Dendritic cell treated with granulocyte-macrophage colony-stimulating factor and Interleukin-4, amounts not matched to agents 40 ng/mL and 50 ng/mL, for 4 days (primary cell): Measurements from ENCODE around the gene NDUFS2.

Experiments
- H3K27ac Mint-ChIP-seq: one replicate; pipeline ENCODE4 v1.8.0; 2022; ENCODE audit warnings: mild to moderate bottlenecking, mixed read lengths
- H3K27me3 Mint-ChIP-seq: one replicate; pipeline ENCODE4 v1.8.0; 2022; ENCODE audit warnings: mild to moderate bottlenecking, mixed read lengths
- H3K36me3 Mint-ChIP-seq: one replicate; pipeline ENCODE4 v1.8.0; 2022; ENCODE audit warnings: low read depth, mixed read lengths
- H3K4me1 Mint-ChIP-seq: one replicate; pipeline ENCODE4 v1.8.0; 2022; ENCODE audit warnings: low read depth, mixed read lengths
- H3K4me3 Mint-ChIP-seq: one replicate; pipeline ENCODE4 v1.8.0; 2022; ENCODE audit warnings: mild to moderate bottlenecking, moderate library complexity, mixed read lengths
- H3K9me3 Mint-ChIP-seq: one replicate; pipeline ENCODE4 v1.8.0; 2022; ENCODE audit warnings: mixed read lengths
- intact Hi-C: fragments of 100-400 bp; cut with micrococcal nuclease; formaldehyde crosslinking; loops from one replicate; pipeline ENCODE4 v1.15.0; 2022

NDUFS2 gene

DNA sequence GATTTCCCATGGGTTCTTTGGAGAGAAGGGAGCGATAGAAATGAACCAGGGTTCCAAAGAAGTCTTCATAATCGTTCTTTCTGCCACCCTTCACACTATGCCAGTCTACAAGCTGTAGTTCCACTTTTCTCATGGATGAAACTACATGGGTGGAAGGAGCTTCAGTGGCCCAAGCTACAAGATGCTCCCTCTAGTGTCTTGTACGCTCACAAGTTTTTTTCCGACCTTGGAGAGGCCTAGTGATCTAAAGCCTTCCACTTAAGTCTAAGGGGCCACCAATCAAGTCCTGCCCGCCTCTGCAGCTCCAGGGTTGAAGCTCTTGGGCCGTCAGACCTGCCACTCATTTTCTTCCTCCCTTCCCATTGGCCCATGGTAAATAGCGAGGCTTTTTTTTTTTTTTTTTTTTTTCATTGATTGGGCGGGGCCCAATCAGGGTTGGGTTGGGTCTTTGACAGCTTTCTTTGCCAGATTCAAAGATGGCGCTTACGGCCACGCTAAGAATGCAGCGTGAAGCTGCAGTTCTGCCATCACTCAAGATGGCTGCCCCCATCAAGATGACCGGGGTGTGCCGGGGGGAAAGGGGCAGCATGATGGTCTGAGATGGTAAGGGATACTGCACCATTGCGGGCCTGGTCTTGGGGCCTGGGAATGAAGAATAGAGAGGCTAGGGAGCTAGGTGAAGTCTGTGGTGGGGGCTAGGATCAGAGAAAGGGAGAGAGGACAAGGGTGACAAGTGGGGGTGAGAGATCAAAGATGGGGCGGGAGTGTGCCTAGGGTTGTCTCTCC, 23.6 kb downstream of the NDUFS2 start, which contains the start of gene TOMM40L:
Gene TOMM40L, plus strand, starts transcription at position 527 of the 786 bp plus-strand sequence. CDS start 430 bp downstream, outside the sequence.
- Mint-ChIP-seq H3K36me3 (peaks cover 70% of the 10 kb centered on the region), H3K27me3 (no peaks in the 10 kb centered on the region), H3K9me3 (no peaks in the 10 kb centered on the region), H3K4me3 (peak within 1 kb of the TSS; percentile 100), H3K27ac (peak within 1 kb of the TSS; percentile 94), H3K4me1 (peaks cover 62% of the 10 kb centered on the region)
- intact Hi-C loops: loop anchor here (1.0 to 5.0 kb wide), 5 partner anchors 15 to 142 kb away; partner anchors contain the start of genes CFAP126 and SDHC

DNA sequence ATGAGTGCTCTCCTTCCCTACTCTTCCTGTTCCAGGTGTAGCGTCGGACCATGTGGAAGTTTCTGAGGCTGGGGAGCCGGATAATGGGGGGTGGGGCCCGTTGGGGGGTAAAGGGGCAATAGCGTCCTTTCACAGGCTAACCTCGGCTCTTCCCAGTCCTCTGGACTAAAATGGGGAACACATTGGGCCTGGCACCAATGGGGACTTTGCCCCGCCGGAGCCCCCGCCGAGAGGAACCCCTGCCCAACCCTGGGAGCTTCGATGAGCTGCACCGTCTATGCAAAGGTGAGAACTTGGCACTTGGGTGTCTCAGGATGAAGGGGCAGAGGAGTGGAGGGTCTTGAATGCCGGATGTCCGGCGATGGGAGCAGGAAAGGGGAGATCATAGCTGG, 24.1 kb downstream of the NDUFS2 start:
- Mint-ChIP-seq H3K4me1 (peaks cover 62% of the 10 kb centered on the region), H3K27ac (peak overlapping the region; percentile 94), H3K36me3 (peaks cover 70% of the 10 kb centered on the region), H3K27me3 (no peaks in the 10 kb centered on the region), H3K4me3 (peak overlapping the region; percentile 100), H3K9me3 (no peaks in the 10 kb centered on the region)
- intact Hi-C loops: loop anchor here (2.0 to 5.0 kb wide), 3 partner anchors 64 to 141 kb away; partner anchors contain the start of genes CFAP126 and SDHC

DNA sequence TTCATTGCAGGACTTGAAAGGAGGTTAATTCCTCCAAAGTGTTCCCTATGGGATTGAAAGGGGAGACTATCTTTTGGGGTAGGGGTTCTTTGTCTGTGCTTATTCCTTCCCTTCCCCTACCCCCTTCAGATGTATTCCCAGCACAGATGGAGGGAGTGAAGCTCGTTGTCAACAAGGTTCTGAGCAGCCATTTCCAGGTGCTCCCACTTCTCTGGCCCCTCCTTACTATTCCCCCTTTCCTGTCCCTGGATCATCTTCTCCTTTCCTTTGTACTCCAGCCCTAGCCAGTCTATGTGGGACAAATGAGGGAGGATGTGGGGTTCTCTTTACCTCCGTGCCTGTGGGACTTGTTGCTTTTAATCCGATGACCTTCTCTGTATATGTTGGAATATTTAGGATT, 24.6 kb downstream of the NDUFS2 start:
- Mint-ChIP-seq H3K36me3 (peaks cover 66% of the 10 kb centered on the region), H3K4me1 (peaks cover 61% of the 10 kb centered on the region), H3K9me3 (no peaks in the 10 kb centered on the region), H3K27me3 (no peaks in the 10 kb centered on the region), H3K27ac (peak overlapping the region; percentile 94), H3K4me3 (peak overlapping the region; percentile 100)
- intact Hi-C loops: loop anchor here (1.0 to 5.0 kb wide), 4 partner anchors 64 to 156 kb away; partner anchors contain the start of genes CFAP126 and SDHC

DNA sequence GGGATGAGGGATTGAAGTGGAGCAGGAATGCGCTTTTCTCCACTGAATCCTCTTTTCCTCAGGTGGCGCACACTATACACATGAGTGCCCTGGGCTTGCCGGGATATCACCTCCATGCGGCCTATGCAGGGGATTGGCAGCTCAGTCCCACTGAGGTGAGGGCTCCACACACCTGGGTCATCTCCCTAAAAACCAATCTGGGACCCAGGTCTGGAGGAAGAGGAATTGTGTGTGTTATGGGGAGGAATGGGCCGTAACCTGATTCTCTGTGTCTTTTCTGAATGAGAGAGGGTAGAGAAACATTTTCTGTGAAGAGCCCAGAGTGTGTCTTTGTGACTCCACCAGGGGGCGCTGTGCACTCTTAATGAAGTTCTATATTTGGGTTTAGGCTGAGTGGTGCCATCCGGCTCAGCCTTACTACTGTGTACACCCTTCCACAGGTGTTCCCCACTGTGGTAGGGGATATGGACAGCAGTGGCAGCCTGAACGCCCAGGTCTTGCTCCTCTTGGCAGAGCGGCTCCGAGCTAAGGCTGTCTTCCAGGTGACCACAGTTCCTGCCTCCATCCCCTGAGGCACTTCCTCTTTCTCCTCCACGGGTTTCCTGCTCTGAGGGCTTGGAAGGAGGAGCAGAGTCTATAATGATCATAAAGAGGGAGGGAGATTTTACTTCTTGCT, 25.2 kb downstream of the NDUFS2 start:
- H3K36me3 Mint-ChIP-seq: peaks cover 61% of the 10 kb centered on the region
- peak overlapping the region; percentile 94 for H3K27ac Mint-ChIP-seq
- intact Hi-C loops: loop anchor here (1.0 to 5.0 kb wide), 4 partner anchors 63 to 155 kb away; partner anchors contain the start of genes CFAP126 and SDHC
- no peaks in the 10 kb centered on the region for H3K27me3 Mint-ChIP-seq
- H3K4me1 Mint-ChIP-seq: peaks cover 55% of the 10 kb centered on the region
- peak overlapping the region; percentile 61 for H3K4me3 Mint-ChIP-seq
- H3K9me3 Mint-ChIP-seq: no peaks in the 10 kb centered on the region

DNA sequence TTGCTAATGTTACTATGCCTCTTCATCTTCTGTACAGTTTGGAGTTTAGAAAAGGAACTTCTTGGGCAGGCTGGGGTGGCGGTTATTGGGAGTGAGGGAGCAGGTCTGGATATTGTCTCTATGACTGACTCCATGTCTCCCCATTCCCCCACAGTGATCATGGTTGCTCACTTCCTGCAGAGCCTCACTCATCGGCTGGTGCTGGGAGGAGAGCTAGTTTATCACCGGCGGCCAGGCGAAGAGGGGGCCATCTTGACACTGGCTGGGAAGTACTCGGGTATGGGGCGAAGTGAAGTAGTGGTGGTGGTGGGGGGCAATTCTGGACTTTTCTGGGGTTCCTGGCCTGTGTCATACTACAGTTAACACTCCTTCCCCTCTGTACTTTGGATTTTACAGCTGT, 25.9 kb downstream of the NDUFS2 start:
- peak overlapping the region; percentile 94 for H3K27ac Mint-ChIP-seq
- H3K9me3 Mint-ChIP-seq: no peaks in the 10 kb centered on the region
- H3K36me3 Mint-ChIP-seq: peaks cover 54% of the 10 kb centered on the region
- peak overlapping the region; percentile 61 for H3K4me3 Mint-ChIP-seq
- intact Hi-C loops: loop anchor here (5.0 kb wide), 2 partner anchors 84 to 139 kb away; partner anchors contain the start of genes CFAP126 and SDHC
- H3K4me1 Mint-ChIP-seq: peaks cover 49% of the 10 kb centered on the region
- H3K27me3 Mint-ChIP-seq: no peaks in the 10 kb centered on the region

DNA sequence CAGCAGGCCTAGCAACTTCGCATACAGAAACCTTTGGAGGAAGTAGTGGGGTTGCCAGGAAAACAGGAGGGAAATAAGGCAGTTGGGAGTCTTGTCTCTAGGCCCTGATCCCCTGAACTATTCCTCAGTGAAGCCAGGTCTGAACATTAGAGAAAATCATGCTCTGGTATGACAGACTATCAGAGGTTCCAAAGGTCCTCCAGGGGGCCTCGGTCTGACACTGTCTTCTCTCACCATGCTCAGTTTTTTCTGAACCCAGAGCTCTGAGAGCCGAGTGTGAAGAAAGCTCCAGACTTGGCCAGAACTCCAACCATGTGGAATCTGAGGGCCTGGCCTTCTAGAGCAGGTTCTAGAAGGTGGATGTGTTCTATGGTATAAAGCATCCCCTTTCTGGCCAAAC, 27.7 kb downstream of the NDUFS2 start:
- intact Hi-C loops: loop anchor here (5.0 kb wide), 2 partner anchors 82 to 137 kb away; partner anchors contain the start of genes CFAP126 and SDHC
- H3K27ac Mint-ChIP-seq: no peak overlapping the region
- peaks cover 36% of the 10 kb centered on the region for H3K4me1 Mint-ChIP-seq
- H3K4me3 Mint-ChIP-seq: no peak overlapping the region
- no peaks in the 10 kb centered on the region for H3K9me3 Mint-ChIP-seq
- H3K27me3 Mint-ChIP-seq: peaks cover under 1% of the 10 kb centered on the region
- H3K36me3 Mint-ChIP-seq: peaks cover 42% of the 10 kb centered on the region

DNA sequence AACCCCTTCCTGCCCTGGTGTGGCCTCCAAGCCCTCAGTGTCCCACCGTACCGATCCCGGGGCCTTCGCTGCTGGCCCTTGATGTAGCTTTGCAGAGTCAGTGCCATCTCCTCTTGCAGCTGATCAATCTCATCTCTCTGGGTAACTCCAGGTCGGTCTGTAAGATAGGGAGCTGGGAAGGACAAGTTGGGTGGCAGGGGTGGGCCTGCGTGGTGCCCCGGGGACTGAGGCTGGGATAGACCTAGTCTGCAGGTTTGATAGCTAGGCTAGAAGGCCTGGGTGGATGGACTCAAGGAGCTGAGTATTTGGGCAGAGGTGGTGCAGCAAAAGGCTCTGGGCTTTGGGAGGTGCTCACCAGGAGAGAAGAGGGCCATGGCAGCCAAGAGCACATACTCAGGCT, 28.6 kb downstream of the NDUFS2 start:
- Mint-ChIP-seq H3K27me3 (peaks cover 4% of the 10 kb centered on the region), H3K4me3 (no peak overlapping the region), H3K9me3 (no peaks in the 10 kb centered on the region), H3K4me1 (peaks cover 29% of the 10 kb centered on the region), H3K27ac (no peak overlapping the region), H3K36me3 (peaks cover 41% of the 10 kb centered on the region)
- intact Hi-C loops: no loop called here

DNA sequence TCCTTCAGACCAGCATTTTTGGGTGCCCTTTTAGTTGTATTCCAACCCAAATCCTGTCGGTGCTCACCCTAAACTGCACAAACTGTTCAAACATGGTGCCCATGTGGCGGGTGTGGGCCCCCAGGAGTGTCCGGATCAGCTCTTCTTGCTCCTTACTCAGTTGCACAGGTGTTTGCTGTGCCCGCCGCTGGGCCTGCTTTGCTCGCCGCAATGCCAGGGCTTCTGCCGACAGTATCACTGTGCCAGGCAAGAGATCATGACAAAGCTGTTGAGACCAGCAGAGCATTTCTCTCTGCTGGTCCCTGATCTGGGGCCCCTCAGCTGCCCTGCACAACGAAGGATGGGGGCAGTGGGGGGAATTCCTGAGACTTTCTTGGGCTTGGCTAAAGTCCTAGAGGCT, 30.9 kb downstream of the NDUFS2 start:
- no peak overlapping the region for H3K27ac Mint-ChIP-seq

DNA sequence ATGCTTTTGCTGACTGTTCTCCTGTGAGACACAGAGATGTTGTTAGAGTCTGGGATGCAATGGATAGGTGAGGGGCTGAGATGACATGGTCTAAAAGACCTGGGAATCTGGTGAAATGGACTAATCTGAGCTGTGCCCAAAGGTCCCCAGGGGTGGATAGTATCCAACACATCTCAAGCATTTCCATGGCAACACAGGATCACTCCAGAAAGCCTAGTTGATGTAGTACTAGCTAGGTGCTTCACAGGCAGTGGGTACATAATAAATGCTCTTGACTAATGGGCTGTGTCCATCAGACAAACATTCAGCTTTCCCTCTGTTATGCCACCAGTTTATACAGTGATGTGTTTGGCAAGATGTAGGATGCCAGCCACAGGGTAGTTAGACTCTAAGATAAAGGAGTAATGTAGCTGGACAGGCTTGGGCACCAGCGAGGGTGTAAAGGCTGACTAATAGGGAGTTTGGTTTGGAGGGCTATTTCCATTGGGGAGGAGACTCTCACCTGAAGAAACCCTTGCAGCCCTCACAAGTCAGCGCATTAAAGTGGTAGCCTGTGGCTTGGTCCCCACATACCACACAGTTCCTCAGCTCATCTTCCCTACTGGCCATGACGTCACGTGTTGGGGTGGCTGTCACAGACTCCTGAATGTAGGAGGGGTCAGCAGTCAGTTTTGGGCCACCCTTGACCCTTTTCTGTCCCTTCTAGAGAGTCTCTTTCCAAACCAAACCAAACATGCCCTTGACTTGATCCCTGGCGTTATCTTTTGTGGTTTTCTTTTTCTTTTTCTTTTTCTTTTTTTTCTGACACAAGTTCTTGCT, 34.0 kb downstream of the NDUFS2 start:
- Mint-ChIP-seq H3K4me3 (no peak overlapping the region), H3K27ac (no peak overlapping the region), H3K4me1 (no peaks in the 10 kb centered on the region), H3K9me3 (no peaks in the 10 kb centered on the region), H3K27me3 (peaks cover 10% of the 10 kb centered on the region), H3K36me3 (peaks cover 1% of the 10 kb centered on the region)
- intact Hi-C loops: no loop called here

More for the DNA sequence above, 30.9 kb downstream of the NDUFS2 start:
- Mint-ChIP-seq H3K4me3 (no peak overlapping the region), H3K9me3 (no peaks in the 10 kb centered on the region), H3K27me3 (peaks cover 8% of the 10 kb centered on the region), H3K36me3 (peaks cover 32% of the 10 kb centered on the region), H3K4me1 (peaks cover 6% of the 10 kb centered on the region)
- intact Hi-C loops: no loop called here

DNA sequence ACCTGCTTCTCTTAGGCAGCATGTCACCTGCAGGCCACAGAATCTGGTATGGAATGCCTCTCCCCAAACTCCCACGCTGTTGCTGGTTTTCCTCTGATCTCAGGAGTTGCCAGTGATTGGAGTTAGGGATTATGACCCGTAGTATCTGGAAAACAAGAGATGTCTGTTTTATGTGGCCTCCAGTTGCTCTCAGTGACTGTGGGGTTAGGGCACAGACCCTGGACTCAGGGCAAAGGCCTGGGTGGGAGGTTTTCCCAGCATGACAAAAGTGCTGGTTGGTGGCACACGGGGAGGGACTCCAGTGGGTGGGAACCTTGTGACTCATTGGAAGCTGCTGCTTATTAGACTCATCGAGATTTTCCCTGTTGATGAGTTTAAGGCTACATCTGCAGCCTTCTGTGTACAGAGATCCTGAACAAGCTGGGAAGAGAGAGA, 35.9 kb downstream of the NDUFS2 start, which contains the start of gene NR1I3:
Gene NR1I3, minus strand, starts transcription at position 165 of the 435 bp plus-strand sequence. CDS start 1,638 bp downstream, outside the sequence.
- Mint-ChIP-seq H3K4me3 (no peak within 1 kb of the TSS), H3K9me3 (no peaks in the 10 kb centered on the region), H3K36me3 (no peaks in the 10 kb centered on the region), H3K4me1 (peaks cover 9% of the 10 kb centered on the region), H3K27me3 (peaks cover 10% of the 10 kb centered on the region), H3K27ac (no peak within 1 kb of the TSS)
- intact Hi-C loops: no loop called here

DNA sequence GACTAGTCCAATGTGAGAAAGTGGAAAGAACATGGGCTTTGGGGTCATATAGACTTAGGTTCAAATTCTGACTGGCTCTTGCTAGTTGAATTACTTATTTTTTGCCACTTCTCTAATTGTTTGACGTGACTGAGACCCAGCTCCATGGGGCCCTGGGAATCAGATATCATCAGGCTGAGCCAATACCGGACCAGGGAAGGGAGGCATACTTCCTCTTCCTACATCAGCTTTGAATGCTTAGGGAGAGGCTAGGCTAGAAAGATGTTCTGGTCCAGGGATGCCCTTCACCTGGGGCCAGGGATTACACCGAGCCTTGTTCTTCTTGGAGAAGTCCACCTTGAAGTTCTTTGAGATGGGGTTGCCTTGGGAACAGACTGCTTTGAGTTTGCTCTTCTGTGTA, 39.5 kb downstream of the NDUFS2 start:
- Mint-ChIP-seq H3K27ac (no peak overlapping the region), H3K9me3 (no peaks in the 10 kb centered on the region), H3K36me3 (no peaks in the 10 kb centered on the region), H3K4me1 (peaks cover 9% of the 10 kb centered on the region), H3K4me3 (no peak overlapping the region), H3K27me3 (peaks cover 5% of the 10 kb centered on the region)
- intact Hi-C loops: no loop called here

DNA sequence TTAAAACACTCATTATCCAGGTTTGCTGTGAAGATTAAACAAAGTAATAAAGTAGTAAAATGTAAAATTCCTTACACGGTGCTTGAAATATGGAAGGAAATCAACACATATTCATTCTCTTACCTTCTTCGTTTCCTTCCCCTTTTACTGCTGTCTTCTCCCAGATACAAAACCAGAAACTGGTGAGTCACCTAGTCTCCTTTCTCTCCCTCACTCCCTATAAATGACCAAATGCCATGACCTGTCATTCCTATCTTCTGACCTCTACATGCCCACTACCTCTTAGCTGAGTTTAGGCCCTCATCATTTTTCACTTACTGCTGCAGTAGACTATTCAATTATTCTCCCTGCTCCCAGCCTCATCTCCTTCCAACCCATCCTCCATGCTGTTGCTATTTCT, 40.1 kb downstream of the NDUFS2 start:
- Mint-ChIP-seq H3K27me3 (peaks cover 2% of the 10 kb centered on the region), H3K27ac (no peak overlapping the region), H3K9me3 (no peaks in the 10 kb centered on the region), H3K4me1 (peaks cover 9% of the 10 kb centered on the region), H3K4me3 (no peak overlapping the region), H3K36me3 (no peaks in the 10 kb centered on the region)
- intact Hi-C loops: no loop called here

DNA sequence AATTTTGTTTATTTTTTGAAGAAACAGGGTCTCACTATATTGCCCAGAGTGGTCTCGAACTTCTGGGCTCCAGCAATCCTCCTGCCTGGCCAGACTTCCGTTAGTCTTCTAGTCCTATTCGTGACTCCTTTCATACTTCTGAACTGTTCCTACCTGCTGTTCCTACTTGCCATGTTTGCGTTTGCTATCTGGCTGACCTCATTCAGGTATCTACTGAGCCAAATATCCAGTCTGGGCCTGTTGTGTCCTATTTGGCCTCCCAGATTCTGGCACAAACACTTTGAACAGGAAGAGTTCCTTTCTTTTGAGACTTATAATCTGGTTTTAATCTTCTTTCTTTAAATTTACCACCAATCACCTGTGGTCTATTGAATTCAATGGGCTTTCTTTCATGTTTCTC, 42.7 kb downstream of the NDUFS2 start:
- H3K4me1 Mint-ChIP-seq: peaks cover 9% of the 10 kb centered on the region
- peaks cover 2% of the 10 kb centered on the region for H3K9me3 Mint-ChIP-seq
- H3K4me3 Mint-ChIP-seq: no peak overlapping the region
- peaks cover 2% of the 10 kb centered on the region for H3K27me3 Mint-ChIP-seq
- H3K27ac Mint-ChIP-seq: no peak overlapping the region
- intact Hi-C loops: no loop called here
- H3K36me3 Mint-ChIP-seq: no peaks in the 10 kb centered on the region
